HG03342 (cell line): Measurements from ENCODE around the gene KIAA0586.
"Not testable (repeated sequence)": the region's sequence is repeated elsewhere in the genome, so short reads cannot be mapped to it uniquely, and the experiment has no call there.

Experiments used
- ATAC-seq: cut with Tn5 transposase; IDR thresholded peaks from one replicate; pipeline ENCODE4 v1.9.1; 2021; ENCODE audit warnings: mild to moderate bottlenecking, moderate library complexity; ENCODE audit not compliant: unreplicated experiment

The KIAA0586 gene

DNA sequence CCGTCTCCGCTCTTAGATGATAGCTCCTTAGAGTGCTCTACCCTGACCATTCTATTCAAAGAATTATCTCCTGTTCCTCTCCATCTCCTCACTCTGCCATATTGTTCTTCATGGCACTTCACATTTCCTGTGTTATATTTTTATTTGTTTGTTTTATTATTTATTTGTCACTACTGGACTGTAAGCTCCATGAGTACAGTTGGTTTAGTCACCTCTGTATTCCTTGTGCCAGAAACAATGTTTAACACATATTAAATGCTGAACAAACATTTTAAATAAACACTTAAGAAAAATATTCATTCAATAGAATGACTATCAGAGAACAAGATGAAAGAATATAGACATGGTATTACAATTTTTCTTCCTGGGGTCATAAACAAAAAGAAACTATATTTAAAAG is 35.6 kb downstream of the KIAA0586 start:
- no peak for ATAC-seq

DNA sequence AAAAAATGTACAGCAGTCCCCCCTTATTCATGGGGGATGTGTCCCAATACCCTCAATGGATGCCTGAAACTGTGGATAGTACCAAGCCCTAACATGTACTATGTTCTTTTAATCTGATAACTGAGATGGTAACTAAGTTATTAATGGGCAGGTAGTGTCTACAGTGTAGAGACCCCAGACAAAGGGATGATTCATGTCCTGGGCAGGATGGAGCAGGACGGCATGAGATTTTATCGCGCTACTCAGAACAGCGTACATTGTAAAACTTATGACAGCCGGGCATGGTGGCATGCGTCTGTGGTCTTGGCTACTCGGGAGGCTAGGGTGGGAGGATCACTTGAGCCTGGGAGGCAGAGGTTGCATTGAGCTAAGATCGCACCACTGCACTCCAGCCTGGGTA is 37.1 kb downstream of the KIAA0586 start:
- no peak for ATAC-seq

DNA sequence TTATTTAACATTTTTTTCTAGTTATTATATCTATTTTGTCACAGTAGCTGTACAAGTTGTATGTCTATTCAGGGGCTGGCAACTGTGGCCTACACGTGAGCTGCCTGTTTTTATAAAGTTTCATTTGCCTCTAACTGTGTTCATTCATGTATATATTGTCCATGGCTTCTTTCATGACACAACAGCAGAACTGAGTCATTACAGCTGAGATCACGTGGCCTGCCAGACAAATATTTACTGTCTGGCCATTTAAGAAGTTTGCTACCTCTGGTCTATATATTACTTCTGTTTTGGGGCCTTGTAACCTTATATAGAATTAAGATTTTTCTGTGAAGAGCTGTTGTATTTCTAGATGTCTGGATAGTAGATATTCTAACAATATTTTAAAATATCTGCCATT is 37.9 kb downstream of the KIAA0586 start:
- no peak for ATAC-seq

DNA sequence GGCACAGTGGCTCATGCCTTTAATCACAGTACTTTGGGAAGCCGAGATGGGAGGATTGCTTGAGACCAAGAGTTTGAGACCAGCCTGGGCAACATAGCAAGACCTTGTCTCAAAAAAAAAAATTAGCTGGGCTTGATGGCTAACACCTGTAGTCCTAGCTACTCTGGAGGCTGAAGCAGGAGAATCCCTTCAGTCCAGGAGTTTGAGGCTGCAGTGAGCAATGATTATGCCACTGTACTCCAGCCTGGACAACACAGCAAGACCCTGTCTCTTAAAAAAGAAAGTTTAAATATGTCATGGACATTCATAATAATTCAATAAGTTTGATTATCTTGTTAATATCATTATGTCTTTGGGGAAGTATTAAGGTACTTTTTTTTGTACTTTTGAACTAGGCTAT is 38.9 kb downstream of the KIAA0586 start:
- no peak for ATAC-seq

DNA sequence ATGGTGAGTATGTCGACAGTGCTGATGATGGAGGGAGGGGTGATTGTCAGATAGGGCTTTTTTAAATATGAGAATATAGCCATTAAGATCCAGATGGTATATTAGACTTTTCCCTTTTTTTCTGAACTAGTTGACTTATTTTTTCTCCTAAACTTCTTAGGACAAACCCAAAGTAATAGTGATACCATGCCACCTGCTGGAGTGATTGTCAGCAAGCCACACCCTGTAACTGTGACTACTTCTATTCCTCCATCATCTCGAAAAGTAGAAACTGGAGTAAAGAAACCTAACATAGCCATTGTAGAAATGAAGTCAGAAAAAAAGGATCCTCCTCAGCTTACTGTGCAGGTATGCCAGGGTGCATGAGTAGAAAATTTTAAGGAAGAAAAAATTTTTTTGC is 40.1 kb downstream of the KIAA0586 start:
- ATAC-seq, result no peak

DNA sequence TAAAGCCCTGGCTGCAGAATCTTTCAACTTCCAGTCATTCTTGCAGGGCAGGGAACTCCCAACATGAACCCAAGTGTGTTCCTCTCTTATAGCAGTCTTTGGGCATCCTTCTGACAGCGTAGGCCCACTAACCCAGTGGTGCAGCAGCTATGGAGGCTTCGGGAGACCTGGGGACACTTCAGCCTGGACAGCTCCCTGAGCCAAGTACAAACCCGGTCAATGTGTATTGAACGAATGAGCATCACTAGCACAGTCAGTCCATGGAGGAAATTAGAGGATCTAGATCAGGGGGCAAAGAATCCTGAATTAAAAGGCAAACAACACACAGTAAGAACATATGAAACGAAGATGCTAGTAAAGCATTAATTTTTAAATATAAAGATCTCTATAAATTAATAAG is 41.8 kb downstream of the KIAA0586 start:
- no peak for ATAC-seq

DNA sequence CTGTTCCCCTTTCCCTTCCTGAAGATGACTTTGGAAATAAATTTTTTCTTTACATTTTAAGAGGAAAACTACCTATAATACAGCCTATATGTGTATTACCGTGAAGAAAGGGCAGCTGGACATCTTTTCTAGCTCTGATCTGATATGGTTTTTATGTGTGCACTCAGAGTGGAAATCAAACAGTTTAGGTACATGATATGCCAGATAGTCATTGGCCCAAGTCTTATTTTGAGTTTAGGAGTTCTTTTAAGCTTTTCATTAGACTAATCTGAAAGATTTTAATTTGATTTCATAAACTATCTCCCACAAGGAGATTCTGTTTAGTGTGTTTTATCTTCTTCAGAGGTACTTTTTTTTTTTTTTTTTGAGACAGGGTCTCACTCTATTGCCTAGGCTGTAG is 48.8 kb downstream of the KIAA0586 start:
- ATAC-seq, result no peak

DNA sequence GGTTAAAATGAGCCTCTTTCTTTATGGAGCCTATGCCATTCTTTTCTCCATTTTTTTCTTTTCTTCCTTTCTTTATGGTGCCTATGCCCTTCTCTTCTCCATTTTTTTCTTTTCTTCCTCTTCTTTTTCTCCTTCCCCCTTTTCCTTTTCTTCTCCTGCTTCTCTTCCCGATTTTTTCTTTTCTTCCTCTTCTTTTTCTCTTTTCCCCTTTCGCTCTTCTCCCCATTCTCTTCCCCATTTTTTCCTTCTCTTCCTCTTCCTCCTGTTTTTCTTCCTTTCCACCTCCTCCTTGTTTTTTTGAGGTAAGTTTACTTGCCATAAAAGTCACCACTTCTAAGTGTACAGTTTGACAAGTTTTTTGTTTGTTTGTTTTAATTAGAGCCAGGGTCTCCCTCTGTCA is 50.1 kb downstream of the KIAA0586 start:
- ATAC-seq, result no peak

DNA sequence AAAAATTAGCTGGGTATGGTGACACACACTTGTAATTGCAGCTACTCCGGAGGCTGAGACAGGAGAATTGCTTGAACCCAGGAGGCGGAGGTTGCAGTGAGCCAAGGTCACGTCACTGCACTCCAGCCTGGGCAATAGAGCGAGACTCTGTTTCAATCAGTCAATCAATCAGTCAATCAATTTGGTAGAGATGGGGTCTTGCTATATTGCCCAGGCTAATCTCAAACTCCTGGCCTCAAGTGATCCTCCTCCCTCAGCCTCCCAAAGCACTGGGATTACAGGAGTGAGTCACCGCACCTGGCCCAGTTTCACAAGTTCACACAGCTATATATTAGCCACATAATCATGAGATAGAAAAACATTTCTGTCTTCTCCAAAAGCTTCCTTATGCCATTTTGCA is 50.8 kb downstream of the KIAA0586 start:
- not testable (repeated sequence) for ATAC-seq

DNA sequence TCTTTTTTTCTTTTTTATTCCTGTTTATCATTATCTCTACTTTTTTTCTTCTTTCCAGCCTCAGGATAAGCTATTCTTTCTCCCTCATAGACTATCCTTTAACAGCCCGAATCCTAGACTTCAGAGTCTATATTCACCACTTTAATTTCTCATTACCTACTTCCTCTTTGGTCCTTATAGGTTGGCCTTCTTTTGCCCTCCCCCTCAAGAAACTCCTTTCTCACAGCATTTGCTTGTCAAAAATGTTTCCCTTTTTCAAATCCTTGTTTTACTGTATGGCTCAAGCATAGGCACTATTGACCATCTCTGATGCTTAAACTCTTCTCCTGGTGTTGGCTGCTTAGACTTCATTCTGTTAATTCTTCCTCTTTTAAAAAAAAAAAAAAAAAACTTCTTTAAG is 52.5 kb downstream of the KIAA0586 start:
- no peak for ATAC-seq

DNA sequence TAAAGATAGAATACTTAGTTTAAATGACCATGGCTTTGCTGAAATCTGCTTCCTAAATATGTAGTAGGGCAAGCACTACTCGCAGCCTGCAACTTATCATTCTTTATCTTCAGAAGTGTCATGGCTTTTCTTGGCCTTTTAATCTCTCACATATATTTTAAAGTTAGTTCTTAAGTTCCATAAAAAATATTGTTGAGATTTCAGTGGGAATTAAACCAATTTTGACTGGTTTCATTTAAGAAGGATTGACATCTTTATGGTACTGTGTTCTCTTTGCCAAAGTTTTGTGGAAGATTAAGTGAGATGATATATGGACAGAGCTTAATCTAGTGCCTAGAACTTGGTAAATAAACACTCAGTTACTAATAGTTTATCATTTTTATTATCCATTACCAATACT is 56.7 kb downstream of the KIAA0586 start:
- ATAC-seq, result no peak

DNA sequence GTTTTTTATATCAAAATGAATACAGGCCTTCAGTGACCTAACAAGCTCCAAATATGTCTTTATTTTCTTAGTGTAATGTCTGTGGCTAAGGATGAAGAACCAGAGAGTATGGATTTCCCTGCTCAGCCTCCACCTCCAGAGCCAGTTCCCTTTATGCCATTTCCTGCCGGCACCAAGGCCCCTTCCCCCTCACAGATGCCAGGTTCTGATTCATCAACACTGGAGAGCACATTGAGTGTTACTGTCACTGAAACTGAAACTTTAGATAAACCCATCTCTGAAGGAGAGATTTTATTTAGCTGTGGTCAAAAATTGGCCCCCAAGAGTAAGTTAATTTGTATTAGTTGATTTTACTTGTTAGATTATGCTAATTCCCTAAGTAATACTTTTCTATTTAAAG is 61.0 kb downstream of the KIAA0586 start:
- ATAC-seq, result no peak

DNA sequence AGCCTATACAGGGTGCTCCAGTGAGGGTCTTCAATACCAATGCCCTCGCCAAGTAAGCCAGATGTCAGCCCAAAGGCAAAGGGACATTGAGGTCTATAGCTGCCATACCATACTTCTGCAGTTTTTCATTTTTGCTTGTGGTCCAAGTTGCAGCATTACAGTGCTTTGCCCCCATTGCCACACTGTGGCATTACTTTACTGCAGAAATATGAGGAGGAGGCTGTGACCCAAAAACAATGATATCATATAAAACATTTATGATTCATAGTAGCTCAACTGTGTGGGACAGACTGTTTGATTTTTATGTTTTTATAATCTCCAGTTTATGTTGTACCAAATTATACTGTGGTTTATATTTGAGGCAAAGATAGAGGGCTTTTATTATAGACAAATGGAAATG is 64.1 kb downstream of the KIAA0586 start:
- no peak for ATAC-seq

DNA sequence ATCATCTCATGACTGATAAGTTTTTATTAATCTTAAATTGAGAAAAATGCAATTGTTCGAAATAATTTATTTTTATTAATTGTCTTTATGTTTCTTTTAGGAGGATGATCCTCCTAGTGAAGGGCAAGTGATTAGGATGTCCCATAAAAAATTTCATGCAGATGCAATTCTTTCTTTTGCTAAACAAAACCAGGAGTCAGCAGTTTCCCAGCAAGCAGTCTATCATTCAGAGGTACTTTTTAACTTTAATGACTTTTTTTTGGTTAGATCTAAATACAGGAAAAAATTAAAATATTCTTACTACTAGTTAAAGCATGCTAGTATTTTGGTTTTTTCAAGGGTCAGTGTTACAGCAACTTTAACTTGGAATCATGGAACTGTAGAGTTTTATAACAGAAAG is 64.5 kb downstream of the KIAA0586 start:
- ATAC-seq, result no peak

DNA sequence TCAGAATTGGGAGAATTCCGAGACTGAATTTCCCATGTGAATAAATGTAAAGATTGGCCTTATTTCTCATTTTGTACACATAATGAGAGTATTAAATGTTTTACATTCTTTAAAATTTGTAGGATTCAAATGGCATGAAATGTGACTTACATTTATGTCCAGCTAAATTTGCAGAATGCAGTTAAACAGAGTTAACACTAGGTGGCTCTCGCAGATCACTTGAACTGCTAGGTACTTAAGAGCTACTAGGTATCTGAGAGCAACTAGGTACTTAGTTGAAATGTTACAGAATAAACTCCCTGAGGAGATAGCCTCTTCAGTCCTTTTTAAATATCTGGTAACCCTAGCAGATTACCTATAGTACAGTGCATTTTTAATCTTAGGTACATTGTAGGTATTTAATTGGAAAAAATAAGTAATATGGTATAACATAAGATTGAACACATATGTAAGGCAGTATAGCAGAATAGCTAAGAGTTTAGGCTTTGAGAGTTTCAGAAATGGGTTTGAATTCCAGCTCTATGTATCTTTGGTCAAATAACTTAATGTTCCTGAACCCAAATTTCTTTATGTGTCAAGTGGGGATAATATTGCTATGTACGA is 73.8 kb downstream of the KIAA0586 start:
- ATAC-seq, result peak; percentile 63

DNA sequence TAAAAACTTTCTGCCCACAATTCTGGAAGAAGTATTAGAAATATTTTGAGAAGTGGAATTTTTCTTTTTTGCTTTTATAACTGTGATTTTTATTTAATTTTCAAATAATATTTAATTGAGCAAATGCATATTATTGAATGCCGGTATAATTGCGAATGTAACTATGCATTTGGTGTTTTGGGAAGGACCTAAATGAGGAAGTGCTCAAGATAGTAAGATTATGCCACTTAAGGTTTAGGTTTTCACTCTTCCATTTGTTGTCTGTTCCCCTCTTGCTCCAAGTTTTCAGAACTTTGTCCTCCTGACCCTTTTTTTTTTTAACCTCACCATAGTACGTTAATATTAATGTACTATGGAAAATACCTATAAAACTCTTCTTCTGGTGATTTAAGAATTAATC is 85.8 kb downstream of the KIAA0586 start:
- no peak for ATAC-seq

DNA sequence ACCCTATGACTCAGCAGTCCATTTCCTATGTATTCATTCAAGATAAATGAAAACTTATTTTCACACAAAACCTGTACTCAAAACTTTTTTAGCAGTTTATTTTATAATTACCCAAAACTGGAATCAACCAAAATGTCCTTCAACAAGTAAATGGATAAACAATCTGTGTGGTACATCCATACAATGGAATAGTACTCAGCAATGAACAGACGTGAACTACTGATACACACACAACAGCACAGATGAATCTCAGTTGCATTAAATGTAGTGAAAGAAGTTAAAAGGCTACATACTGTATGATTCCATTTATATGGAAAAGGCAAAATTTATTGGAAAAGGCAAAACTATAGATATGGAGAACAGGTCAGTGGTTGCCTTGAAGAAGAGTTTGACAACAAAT is 90.1 kb downstream of the KIAA0586 start:
- no peak for ATAC-seq

DNA sequence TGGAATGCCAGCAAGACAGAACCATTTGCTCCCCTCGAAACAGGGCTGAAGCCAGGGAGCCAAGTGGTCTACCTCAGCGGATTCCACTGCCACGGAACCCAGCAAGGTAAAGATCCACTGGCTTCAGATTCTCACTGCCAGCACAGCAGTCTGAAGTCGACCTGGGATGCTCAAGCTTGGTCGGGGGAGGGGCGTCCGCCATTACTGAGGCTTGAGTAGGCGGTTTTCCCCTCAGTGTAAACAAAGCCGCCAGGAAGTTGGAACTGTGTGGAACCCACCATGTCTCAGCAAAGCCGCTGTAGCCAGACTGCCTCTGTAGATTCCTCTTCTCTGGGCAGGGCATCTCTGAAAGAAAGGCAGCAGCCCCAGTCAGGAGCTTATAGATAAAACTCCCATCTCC is 98.2 kb downstream of the KIAA0586 start:
- ATAC-seq, result not testable (repeated sequence)

DNA sequence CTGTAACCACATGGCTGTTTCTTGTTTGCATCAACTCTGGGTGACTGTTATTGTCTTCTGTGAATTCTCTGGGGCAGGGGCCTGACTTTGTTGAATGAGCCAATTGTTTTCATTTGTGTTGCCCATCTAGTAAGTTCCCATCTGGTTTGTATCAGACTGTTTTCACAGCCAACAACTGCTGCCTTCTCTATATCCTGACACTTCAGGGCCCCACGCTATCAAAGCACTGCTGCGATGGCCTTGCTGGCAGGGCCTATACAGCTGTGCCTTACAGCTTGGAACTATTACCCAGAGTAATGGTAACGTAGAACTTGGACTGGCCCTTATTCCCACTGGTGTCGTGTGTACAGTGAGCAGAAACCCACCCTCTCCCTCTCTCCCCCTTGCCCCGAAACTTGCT is 105.9 kb downstream of the KIAA0586 start:
- no peak for ATAC-seq

DNA sequence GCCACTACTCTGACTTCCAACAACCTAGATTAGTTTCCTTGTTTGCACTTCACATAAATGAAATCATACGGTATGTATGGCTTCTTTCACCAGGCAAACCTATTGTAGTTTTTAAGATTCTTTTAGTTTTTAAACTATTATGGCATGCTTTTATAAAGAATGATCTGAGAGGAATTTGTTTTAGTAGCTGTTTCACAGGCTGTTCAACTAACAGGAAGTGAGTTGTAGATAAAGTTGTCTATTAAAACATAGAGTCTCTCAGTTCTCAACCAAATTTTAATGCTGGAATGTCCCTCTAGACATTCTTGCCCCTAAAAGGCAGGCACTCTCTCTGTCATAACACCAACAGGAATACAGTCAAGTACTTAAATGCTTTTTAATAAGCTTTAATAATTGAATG is 107.5 kb downstream of the KIAA0586 start:
- no peak for ATAC-seq

DNA sequence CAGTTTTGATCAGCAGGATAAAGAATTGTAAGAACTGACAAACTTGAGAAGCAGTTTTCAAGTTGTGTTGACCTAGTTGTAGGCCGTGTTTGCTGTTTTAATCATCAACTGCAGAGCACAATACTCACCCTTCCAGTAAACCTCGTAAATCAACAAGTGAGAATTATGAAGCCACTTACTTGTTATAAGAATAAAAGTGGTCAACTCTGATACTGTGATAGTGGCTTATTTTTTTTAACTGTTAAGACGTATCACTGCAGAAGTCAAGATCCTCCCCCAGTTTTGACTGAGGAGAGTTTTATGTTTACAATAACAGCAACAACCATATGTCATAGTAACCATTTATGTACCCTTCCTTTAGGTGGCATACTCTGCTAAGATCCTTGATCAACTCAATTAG is 109.5 kb downstream of the KIAA0586 start:
- ATAC-seq, result no peak

DNA sequence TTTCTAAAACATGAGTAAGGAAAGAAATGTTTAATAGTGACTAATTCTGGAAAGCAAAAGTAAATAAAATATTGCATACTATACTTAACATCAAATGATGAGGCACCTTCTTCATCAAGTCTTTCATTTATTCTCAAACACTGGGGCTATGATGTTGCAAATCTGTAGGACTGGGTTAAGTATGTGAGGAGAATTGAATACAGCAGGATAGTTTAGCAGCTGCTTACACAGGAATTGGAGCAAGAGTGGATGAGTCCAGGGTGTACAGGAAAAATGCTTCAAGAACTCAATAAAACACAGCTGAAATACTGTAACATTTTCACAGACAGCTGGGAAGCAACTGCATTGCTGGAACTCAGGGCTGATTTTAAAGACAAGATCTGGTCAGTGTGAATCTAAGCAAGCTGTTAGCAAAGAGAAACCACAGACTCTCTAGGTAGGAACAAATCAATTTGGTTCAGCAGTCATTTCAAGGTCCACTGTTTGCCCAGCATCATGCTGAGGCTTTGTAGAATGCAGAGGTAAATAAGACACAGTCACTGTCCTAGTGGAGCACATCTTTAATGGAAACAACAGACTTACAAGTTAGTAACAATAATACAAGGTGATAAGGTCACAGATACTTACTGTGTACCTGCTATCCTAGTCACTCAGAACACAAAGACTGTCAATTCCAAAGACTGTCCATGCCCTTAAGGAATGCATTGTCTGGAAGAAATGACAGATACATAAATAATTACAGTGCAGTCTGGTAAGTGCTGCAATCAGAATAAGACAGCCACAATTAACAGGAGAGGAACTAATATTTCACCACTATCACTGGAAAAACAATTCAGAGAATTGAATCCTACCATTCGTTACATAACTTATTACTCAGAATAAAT is 113.5 kb downstream of the KIAA0586 start:
- no peak for ATAC-seq

DNA sequence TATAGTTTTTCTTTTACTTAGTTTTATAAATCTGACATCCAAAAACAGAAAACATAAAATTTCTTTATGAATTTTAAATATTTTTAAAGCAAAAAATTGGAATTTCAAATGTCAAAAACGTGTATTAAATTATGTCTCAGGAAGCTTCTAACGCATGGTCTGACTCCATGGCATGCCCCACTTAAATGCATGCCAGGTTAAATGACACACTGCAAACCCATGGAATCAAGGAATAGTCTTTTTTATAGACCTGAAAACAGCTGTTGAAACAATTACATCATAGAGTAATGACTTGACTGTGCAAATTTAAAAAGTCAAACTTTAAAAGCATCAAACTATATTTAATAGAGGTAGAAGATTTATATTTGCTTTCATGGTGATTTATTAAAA is 114.1 kb downstream of the KIAA0586 start:
- ATAC-seq, result no peak
